Left lung (tissue), 10 donors: ENCODE measurements around the gene ADGRA1. TPM values are rescaled to one million over a fixed set of nuclear protein-coding genes. Genes with fewer than 3 reads are reported as not detected.
A peak's percentile ranks its signal among the peaks of the same experiment; 100 is the strongest.

Experiments
- ATAC-seq: fragments of 200-7000 bp; cut with Tn5 transposase; one replicate; pipeline ENCODE4 v1.9.1; 2020; ENCODE audit warnings: moderate library complexity
- DNase-seq, 4 donors: peaks; one replicate each; pipeline ENCODE4 v3.0.0-alpha.2; 2013 to 2020
- H3K27ac ChIP-seq, 2 donors: fragments of 200-600 bp; sonication (generic) in 1 of 2; one replicate each; pipeline versions ENCODE4 v1.5.0 to v1.8.0; 2020 to 2021
- H3K27me3 ChIP-seq, 2 donors: fragments of 200-600 bp; sonication (generic) in 1 of 2; one replicate each; pipeline versions ENCODE4 v1.5.0 to v1.8.0; 2020 to 2021
- H3K36me3 ChIP-seq, 2 donors: fragments of 200-600 bp; sonication (generic) in 1 of 2; one replicate each; pipeline versions ENCODE4 v1.5.0 to v1.8.0; 2020 to 2021
- H3K4me1 ChIP-seq, 2 donors: fragments of 200-600 bp; one replicate each; pipeline ENCODE4 v1.8.0; 2021
- H3K4me3 ChIP-seq, 2 donors: fragments of 200-600 bp; sonication (generic) in 1 of 2; one replicate each; pipeline versions ENCODE4 v1.5.0 to v1.8.0; 2020 to 2021; ENCODE audit warnings: mild to moderate bottlenecking in 1 of 2
- H3K9me3 ChIP-seq, 2 donors: fragments of 200-600 bp; sonication (generic) in 1 of 2; one replicate each; pipeline versions ENCODE4 v1.5.0 to v1.8.0; 2020 to 2021
- intact Hi-C, 2 donors: fragments of 100-400 bp; cut with DNase I; formaldehyde crosslinking; loops; one replicate each; pipeline versions ENCODE4 v1.11.2 to v1.14.2; 2022
- polyA plus RNA-seq, 6 donors: library from polyadenylated mRNA; unstranded; fragments of 120-200 nt; gene quantifications; one replicate each; pipeline ENCODE4 v1.2.1, GENCODE V29; 2013; ENCODE audit not compliant: insufficient read length in 6 of 6
- total RNA-seq, 2 donors: library from RNA; stranded (reverse); fragmentation: NEBNext Ultra II Directional; extraction: Animal tissue kit (Norgen Biotek cat#: 25700); gene quantifications; one replicate each; pipeline ENCODE4 v1.2.1, GENCODE V29; 2021
- TF ChIP-seq, protein P1 (sequence below), 2 donors: fragments of 200-600 bp; sonication (generic) in 1 of 2; IDR thresholded peaks; one replicate each; pipeline versions ENCODE4 v1.5.0 to v1.8.0; 2021; ENCODE audit warnings: antibody characterized with exemption in 2 of 2
- donor health status: DM: no; HTN: yes; CAD: no.
- donor health status: DM: no; HTN: no; CAD: no.

Gene ADGRA1
- total and polyA plus RNA-seq, 8 donors = 0.07 to 0.24 (median 0.09) TPM; not detected in 1

DNA sequence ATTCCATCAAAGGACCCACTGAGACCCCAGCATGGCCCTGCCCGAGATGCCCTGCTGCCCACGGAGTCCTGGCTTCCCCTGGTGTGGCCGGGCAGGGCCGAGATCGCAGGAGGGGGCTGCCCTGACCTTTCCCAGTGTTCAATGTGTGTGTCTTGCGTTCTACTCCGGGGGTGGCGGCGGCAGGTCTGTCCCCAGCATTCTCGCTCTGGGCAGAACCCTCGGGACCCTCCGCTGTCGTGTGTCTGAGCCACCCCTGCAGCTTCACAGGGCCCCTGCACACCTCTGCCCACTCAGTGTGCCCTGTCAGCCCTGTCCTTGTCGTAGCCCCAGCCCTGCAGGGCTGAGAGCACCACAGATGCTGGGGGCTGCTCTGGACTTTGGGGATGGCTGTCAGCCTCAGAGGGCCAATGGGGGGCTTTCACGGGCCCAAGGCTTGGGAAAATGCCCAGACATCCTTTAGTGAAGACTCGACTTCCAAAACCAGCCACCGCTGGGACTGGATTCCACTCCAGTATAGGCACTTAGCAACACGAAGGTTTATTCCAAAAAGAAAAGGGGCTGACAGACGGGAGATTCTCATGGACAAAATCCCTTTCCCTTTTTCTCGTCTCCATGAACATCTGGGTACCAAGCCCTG lies 42.3 kb downstream of the ADGRA1 start:
- ATAC-seq (no peak), DNase-seq (peak in 1 of 4 donors; percentile 62)
- Histone ChIP-seq H3K27ac (no peak overlapping the region), H3K4me3 (no peak overlapping the region), H3K4me1 (no peaks in the 10 kb centered on the region), H3K27me3 (peaks cover 0 to 34% of the 10 kb centered on the region in 2 donors), H3K36me3 (no peaks in the 10 kb centered on the region), H3K9me3 (peaks cover 0 to 4% of the 10 kb centered on the region in 2 donors)
- intact Hi-C loops = loop anchor here in 1 of 2 donors (10.0 kb wide), 1 partner anchor 185 kb away; the partner anchor contains the start of gene CFAP46
- TF ChIP-seq, protein P1, sequence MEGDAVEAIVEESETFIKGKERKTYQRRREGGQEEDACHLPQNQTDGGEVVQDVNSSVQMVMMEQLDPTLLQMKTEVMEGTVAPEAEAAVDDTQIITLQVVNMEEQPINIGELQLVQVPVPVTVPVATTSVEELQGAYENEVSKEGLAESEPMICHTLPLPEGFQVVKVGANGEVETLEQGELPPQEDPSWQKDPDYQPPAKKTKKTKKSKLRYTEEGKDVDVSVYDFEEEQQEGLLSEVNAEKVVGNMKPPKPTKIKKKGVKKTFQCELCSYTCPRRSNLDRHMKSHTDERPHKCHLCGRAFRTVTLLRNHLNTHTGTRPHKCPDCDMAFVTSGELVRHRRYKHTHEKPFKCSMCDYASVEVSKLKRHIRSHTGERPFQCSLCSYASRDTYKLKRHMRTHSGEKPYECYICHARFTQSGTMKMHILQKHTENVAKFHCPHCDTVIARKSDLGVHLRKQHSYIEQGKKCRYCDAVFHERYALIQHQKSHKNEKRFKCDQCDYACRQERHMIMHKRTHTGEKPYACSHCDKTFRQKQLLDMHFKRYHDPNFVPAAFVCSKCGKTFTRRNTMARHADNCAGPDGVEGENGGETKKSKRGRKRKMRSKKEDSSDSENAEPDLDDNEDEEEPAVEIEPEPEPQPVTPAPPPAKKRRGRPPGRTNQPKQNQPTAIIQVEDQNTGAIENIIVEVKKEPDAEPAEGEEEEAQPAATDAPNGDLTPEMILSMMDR (IDR thresholded peaks at IDR 0.05) = no peak

DNA sequence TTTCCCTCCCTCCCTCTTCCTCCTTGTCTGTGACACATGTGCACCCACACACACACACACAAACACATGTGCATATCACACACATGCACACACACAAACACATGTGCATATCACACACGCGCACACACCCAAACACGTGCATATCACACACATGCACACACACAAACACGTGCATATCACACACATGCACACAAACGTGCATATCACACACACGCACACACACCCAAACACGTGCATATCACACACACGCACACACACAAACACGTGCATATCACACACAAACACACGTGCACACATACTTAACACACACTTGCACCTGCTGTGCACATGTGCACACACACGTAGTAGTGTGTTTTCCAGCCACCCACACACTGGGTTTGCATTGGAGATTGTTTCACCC lies 42.9 kb downstream of the ADGRA1 start:
- DNase-seq (no peak), ATAC-seq (no peak)
- H3K9me3 ChIP-seq = peaks cover 0 to 4% of the 10 kb centered on the region in 2 donors
- H3K27ac ChIP-seq = no peak overlapping the region
- peaks cover 0 to 28% of the 10 kb centered on the region in 2 donors for H3K27me3 ChIP-seq
- H3K4me1 ChIP-seq = no peaks in the 10 kb centered on the region
- TF ChIP-seq, protein P1 (IDR thresholded peaks at IDR 0.05) = no peak
- no peak overlapping the region for H3K4me3 ChIP-seq
- intact Hi-C loops = no loop called here
- no peaks in the 10 kb centered on the region for H3K36me3 ChIP-seq

DNA sequence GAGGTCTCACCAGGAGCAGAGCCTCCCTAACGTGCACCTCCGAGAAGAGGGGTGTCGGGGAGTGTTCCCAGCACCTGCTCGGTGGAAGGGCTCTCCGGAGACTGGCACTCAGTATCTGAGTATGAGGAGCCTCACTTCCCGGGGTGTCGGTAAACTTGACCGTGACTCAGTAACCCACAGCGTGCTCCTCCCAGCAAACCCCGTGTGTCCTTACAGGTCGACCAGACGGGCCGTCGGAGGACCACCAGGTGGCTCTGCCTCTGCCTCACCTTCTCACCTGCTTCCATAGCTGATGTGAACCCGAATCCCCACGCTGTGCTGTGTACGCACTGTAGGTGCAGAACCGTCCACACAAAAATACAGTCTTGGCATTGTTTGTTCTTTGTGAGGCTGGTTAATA lies 43.3 kb downstream of the ADGRA1 start:
- DNase-seq (peak in 2 of 4 donors; percentile 31 to 55), ATAC-seq (no peak)
- no peaks in the 10 kb centered on the region for H3K4me1 ChIP-seq
- H3K27me3 ChIP-seq = peaks cover 0 to 23% of the 10 kb centered on the region in 2 donors
- intact Hi-C loops = no loop called here
- TF ChIP-seq, protein P1 (IDR thresholded peaks at IDR 0.05) = no peak
- H3K27ac ChIP-seq = no peak overlapping the region
- no peak overlapping the region for H3K4me3 ChIP-seq
- no peaks in the 10 kb centered on the region for H3K36me3 ChIP-seq
- peaks cover 0 to 4% of the 10 kb centered on the region in 2 donors for H3K9me3 ChIP-seq

DNA sequence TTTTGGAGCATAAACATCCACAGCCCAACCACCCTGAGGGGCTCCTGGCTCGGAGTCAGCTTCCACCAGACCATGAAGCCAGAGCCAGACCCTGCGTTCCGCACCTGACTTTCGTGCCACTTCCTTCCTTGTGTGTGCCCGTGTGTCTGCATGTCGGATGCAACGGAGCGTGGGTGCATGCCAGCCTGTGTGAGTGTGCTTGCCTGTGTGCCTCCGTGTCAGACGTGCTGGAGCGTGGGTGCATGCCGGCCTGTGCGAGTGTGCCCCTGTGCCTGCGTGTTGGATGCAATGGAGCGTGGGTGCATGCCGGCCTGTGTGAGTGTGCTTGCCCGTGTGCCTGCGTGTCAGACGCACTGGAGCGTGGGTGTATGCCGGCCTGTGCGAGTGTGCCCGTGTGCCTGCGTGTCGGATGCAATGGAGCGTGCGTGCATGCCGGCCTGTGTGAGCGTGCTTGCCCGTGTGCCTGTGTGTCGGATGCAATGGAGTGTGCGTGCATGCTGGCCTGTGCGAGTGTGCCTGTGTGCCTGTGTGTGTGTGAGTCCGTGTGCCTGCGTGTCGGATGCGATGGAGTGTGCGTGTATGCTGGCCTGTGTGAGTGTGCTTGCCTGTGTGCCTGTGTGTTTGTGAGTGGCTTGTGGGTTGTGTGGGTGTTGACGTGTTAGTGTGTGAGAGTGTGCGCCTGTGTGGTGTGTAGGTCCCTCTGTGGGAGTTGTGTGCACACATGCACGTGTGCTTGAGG lies 44.2 kb downstream of the ADGRA1 start:
- TF ChIP-seq, protein P1 (IDR thresholded peaks at IDR 0.05) = no peak
- Histone ChIP-seq H3K9me3 (peaks cover 0 to 4% of the 10 kb centered on the region in 2 donors), H3K27ac (no peak overlapping the region), H3K36me3 (no peaks in the 10 kb centered on the region), H3K4me3 (no peak overlapping the region), H3K4me1 (no peaks in the 10 kb centered on the region), H3K27me3 (peaks cover 0 to 15% of the 10 kb centered on the region in 2 donors)
- ATAC-seq = no peak
- peak in 2 of 4 donors; percentile 24 to 69 for DNase-seq
- intact Hi-C loops = no loop called here
